Smooth muscle cell (in vitro differentiated cells): ENCODE measurements around the gene TAAR1. TPM values are rescaled to one million over a fixed set of nuclear protein-coding genes. Genes with fewer than 3 reads are reported as not detected.

Source experiments
- DNase-seq: peaks from one replicate; lab custom pipeline; 2025; ENCODE audit not compliant: unreplicated experiment; lab: John Stamatoyannopoulos, UW
- H2AFZ ChIP-seq: fragments of 200-600 bp; sonication (generic); 2 replicates; pipeline ENCODE4 v1.6.0; 2016; ENCODE audit warnings: antibody characterized with exemption, low read depth, mild to moderate bottlenecking
- H3F3A ChIP-seq: fragments of 200-600 bp; sonication (generic); 2 replicates; pipeline ENCODE4 v1.6.0; 2017; ENCODE audit warnings: antibody characterized with exemption, low read depth
- H3K27ac ChIP-seq: fragments of 200-600 bp; sonication (generic); 2 replicates; pipeline ENCODE4 v1.5.1; 2016; ENCODE audit warnings: low read depth, mild to moderate bottlenecking
- H3K27me3 ChIP-seq: fragments of 200-600 bp; sonication (generic); 2 replicates; pipeline ENCODE4 v1.6.1; 2016; ENCODE audit warnings: low read depth, mild to moderate bottlenecking
- H3K36me3 ChIP-seq: fragments of 200-600 bp; sonication (generic); 2 replicates; pipeline ENCODE4 v1.5.1; 2016; ENCODE audit warnings: low read depth
- H3K4me1 ChIP-seq: fragments of 200-600 bp; sonication (generic); 2 replicates; pipeline ENCODE4 v1.5.1; 2016; ENCODE audit warnings: low read depth
- H3K4me2 ChIP-seq: fragments of 200-600 bp; sonication (generic); 2 replicates; pipeline ENCODE4 v1.6.0; 2016; ENCODE audit warnings: mild to moderate bottlenecking
- H3K4me3 ChIP-seq: fragments of 200-600 bp; sonication (generic); 2 replicates; pipeline ENCODE4 v1.5.1; 2016; ENCODE audit warnings: mild to moderate bottlenecking
- H3K79me2 ChIP-seq: fragments of 200-600 bp; sonication (generic); 2 replicates; pipeline ENCODE4 v1.6.0; 2016; ENCODE audit warnings: low read depth, mild to moderate bottlenecking
- H3K9ac ChIP-seq: fragments of 200-600 bp; sonication (generic); 2 replicates; pipeline ENCODE4 v1.6.0; 2016; ENCODE audit warnings: low read depth
- H3K9me3 ChIP-seq: fragments of 200-600 bp; sonication (generic); replicated peaks from 2 replicates; pipeline ENCODE4 v1.5.1; 2016; ENCODE audit warnings: low read depth
- H4K20me1 ChIP-seq: fragments of 200-600 bp; sonication (generic); 2 replicates; pipeline ENCODE4 v1.6.0; 2016; ENCODE audit warnings: low read depth
- CTCF ChIP-seq: fragments of 200-600 bp; sonication (generic); IDR thresholded peaks from 2 replicates; pipeline ENCODE4 v1.5.1; 2017; ENCODE audit warnings: borderline replicate concordance, mild to moderate bottlenecking, antibody characterized with exemption; ENCODE audit not compliant: insufficient read depth, poor library complexity, severe bottlenecking
- WGBS: methylation state at CpG from one replicate; pipeline ENCODE4 v1.1.7; 2016; ENCODE audit warnings: low lambda C conversion rate; 5-methylcytosine and 5-hydroxymethylcytosine counted together
- polyA plus RNA-seq: library from polyadenylated mRNA; unstranded; fragments of >200 nt; fragmentation: Nextera tagmentation; extraction: Ambion mirVana; gene quantifications from 2 replicates; pipeline ENCODE4 v1.2.1, GENCODE V29; 2016
- total RNA-seq: library from RNA; depleted of rRNA; stranded (reverse); fragments of >200 nt; gene quantifications from 2 replicates; pipeline ENCODE4 v1.2.3, GENCODE V29; 2014

Gene TAAR1
- total and polyA plus RNA-seq, 2 experiments from 2014 or later: not detected

DNA sequence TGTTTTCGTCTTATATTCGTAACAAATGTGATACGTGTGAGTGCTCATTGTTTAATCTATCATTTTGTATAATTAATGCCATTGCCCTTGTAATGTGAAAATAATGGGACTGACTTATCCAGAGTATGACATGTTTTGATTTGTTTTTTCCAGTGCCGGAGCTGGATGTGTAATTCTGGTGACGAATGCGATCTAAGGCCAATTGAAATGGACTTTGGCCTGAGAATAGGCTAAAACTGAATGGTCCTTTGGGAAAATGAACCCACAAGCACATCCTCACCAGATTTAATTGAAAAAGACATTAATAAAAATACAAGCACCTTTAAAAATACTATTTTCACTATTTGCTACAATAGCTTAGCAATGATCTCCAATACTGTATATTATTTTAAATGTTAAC, 62.8 kb downstream of the TAAR1 start:
- no peak overlapping the region for H3K4me3 ChIP-seq
- H3K27me3 ChIP-seq: peaks cover 9% of the 10 kb centered on the region
- WGBS: 87% methylated on average over 6 of the region's 6 CpGs
- no peak overlapping the region for H3K4me2 ChIP-seq
- no peaks in the 10 kb centered on the region for H3K36me3 ChIP-seq
- no peaks in the 10 kb centered on the region for H3K79me2 ChIP-seq
- no peak overlapping the region for H3K9ac ChIP-seq
- no peak overlapping the region for H3K27ac ChIP-seq
- no peak for TF ChIP-seq CTCF
- no peak overlapping the region for H2AFZ ChIP-seq
- no peaks in the 10 kb centered on the region for H3K4me1 ChIP-seq
- H3K9me3 ChIP-seq: no peaks in the 10 kb centered on the region
- DNase-seq: no peak
- no peaks in the 10 kb centered on the region for H4K20me1 ChIP-seq
- H3F3A ChIP-seq: no peaks in the 10 kb centered on the region

Other genes starting within 250 kb of the TAAR1 start
- 25.6 and 27.4 TPM in 2 replicates for gene STX7, start 146.1 kb downstream of the TAAR1 start, total RNA-seq
- 22.0 and 26.0 TPM in 2 replicates for gene STX7, start 146.1 kb downstream of the TAAR1 start, polyA plus RNA-seq
- gene TAAR9, start 120.9 kb downstream of the TAAR1 start, total RNA-seq: not detected in 2 replicates
- gene TAAR9, start 120.9 kb downstream of the TAAR1 start, polyA plus RNA-seq: not detected in 2 replicates
- gene TAAR8, start 106.5 kb downstream of the TAAR1 start, total RNA-seq: not detected in 2 replicates
- gene TAAR8, start 106.5 kb downstream of the TAAR1 start, polyA plus RNA-seq: not detected in 2 replicates
- not detected in 2 replicates for gene TAAR6, start 88.9 kb downstream of the TAAR1 start, total RNA-seq
- gene TAAR6, start 88.9 kb downstream of the TAAR1 start, polyA plus RNA-seq: not detected in 2 replicates
- not detected in 2 replicates for gene TAAR5, start 69.4 kb downstream of the TAAR1 start, total RNA-seq
- gene TAAR5, start 69.4 kb downstream of the TAAR1 start, polyA plus RNA-seq: not detected in 2 replicates
- not detected in 2 replicates for gene TAAR2, start 34.9 kb downstream of the TAAR1 start, total RNA-seq
- gene TAAR2, start 34.9 kb downstream of the TAAR1 start, polyA plus RNA-seq: not detected in 2 replicates
- gene VNN1, start 54.9 kb upstream of the TAAR1 start, total RNA-seq: 0.13 and 0.99 TPM in 2 replicates
- 0.22 TPM in 1 of 2 replicates, not detected in the other for gene VNN1, start 54.9 kb upstream of the TAAR1 start, polyA plus RNA-seq
- not detected in 2 replicates for gene VNN2, start 98.7 kb upstream of the TAAR1 start, total RNA-seq
- gene VNN2, start 98.7 kb upstream of the TAAR1 start, polyA plus RNA-seq: not detected in 2 replicates
- gene SLC18B1, start 139.5 kb upstream of the TAAR1 start, total RNA-seq: 7.4 and 7.8 TPM in 2 replicates
- gene SLC18B1, start 139.5 kb upstream of the TAAR1 start, polyA plus RNA-seq: 5.4 and 7.1 TPM in 2 replicates
- 1,951 and 1,972 TPM in 2 replicates for gene RPS12, start 155.4 kb upstream of the TAAR1 start, total RNA-seq
- 507 and 567 TPM in 2 replicates for gene RPS12, start 155.4 kb upstream of the TAAR1 start, polyA plus RNA-seq